Keratinocyte (primary cell): ENCODE data around the gene OR2F2. TPM values are rescaled to one million over a fixed set of nuclear protein-coding genes. Genes with fewer than 3 reads are reported as not detected.

Experiments
- DNase-seq: peaks from one replicate; pipeline ENCODE4 v3.0.0-alpha.2; 2011; ENCODE audit warnings: low read depth, missing footprints, low spot score
- FAIRE-seq: peaks from 2 replicates; lab custom pipeline; 2011; peaks lifted over from hg19 to GRCh38; lab: Jason Lieb, UNC
- H2AFZ ChIP-seq: 2 replicates; pipeline ENCODE4 v1.6.0; 2012; ENCODE audit warnings: low read length, control low read depth, inconsistent platforms; ENCODE audit not compliant: control insufficient read depth
- H3K27ac ChIP-seq: 2 replicates; pipeline ENCODE4 v1.5.1; 2011; ENCODE audit warnings: low read length; ENCODE audit not compliant: control insufficient read depth, insufficient read depth
- H3K27me3 ChIP-seq: 3 replicates; pipeline ENCODE4 v1.6.0; 2011; ENCODE audit warnings: low read length; ENCODE audit not compliant: control insufficient read depth, insufficient read depth; ENCODE audit errors: extremely low read depth
- H3K36me3 ChIP-seq, 2 experiments: 2 replicates in 1 of 2; 3 replicates in 1 of 2; pipeline ENCODE4 v1.5.1; 2011; ENCODE audit warnings: low read length in 2 of 2, mild to moderate bottlenecking in 1 of 2; ENCODE audit not compliant: control insufficient read depth in 2 of 2, insufficient read depth in 2 of 2; ENCODE audit errors: extremely low read depth in 1 of 2
- H3K4me1 ChIP-seq: 3 replicates; pipeline ENCODE4 v1.5.1; 2011; ENCODE audit warnings: low read length; ENCODE audit not compliant: control insufficient read depth, insufficient read depth; ENCODE audit errors: extremely low read depth
- H3K4me2 ChIP-seq: 3 replicates; pipeline ENCODE4 v1.6.0; 2011; ENCODE audit warnings: low read depth, low read length; ENCODE audit not compliant: control insufficient read depth, insufficient read depth; ENCODE audit errors: extremely low read depth
- H3K4me3 ChIP-seq, 3 experiments: fragments of 200-600 bp in 1 of 3; sonication (generic) in 1 of 3; 2 replicates in 2 of 3; 3 replicates in 1 of 3; pipeline ENCODE4 v1.5.1; 2011 to 2016; ENCODE audit warnings: low read length in 3 of 3, mild to moderate bottlenecking in 3 of 3, control low read depth in 2 of 3, inconsistent platforms in 1 of 3, low read depth in 1 of 3, mixed read lengths in 1 of 3, mixed run types in 1 of 3, moderate library complexity in 1 of 3; ENCODE audit not compliant: control insufficient read depth in 2 of 3, insufficient read depth in 2 of 3; ENCODE audit errors: extremely low read depth in 1 of 3
- H3K79me2 ChIP-seq: 2 replicates; pipeline ENCODE4 v1.6.0; 2012; ENCODE audit warnings: low read length; ENCODE audit not compliant: control insufficient read depth, insufficient read depth
- H3K9ac ChIP-seq: 3 replicates; pipeline ENCODE4 v1.6.0; 2011; ENCODE audit warnings: low read length; ENCODE audit not compliant: control insufficient read depth, insufficient read depth; ENCODE audit errors: extremely low read depth
- H3K9me1 ChIP-seq: 3 replicates; pipeline ENCODE4 v1.6.0; 2011; ENCODE audit warnings: low read length; ENCODE audit not compliant: control insufficient read depth, insufficient read depth; ENCODE audit errors: extremely low read depth
- H3K9me3 ChIP-seq: 2 replicates; pipeline ENCODE4 v1.5.1; 2012; ENCODE audit warnings: low read depth, low read length; ENCODE audit not compliant: control insufficient read depth
- H4K20me1 ChIP-seq: 3 replicates; pipeline ENCODE4 v1.6.0; 2011; ENCODE audit warnings: low read length; ENCODE audit not compliant: control insufficient read depth, insufficient read depth; ENCODE audit errors: extremely low read depth
- EZH2 ChIP-seq: IDR thresholded peaks from one replicate; pipeline ENCODE4 v1.6.1; 2012; ENCODE audit warnings: inconsistent platforms, mild to moderate bottlenecking, low read length, moderate library complexity
- dilution Hi-C: fragments of 300-500 bp; cut with MboI; formaldehyde crosslinking; loops from one replicate; pipeline ENCODE4 v1.7.0; 2020; ENCODE audit warnings: low sequenced_read_pairs; ENCODE audit not compliant: extremely low pct_ligation_motif_present
- polyA plus RNA-seq, 5 experiments: library from polyadenylated mRNA; depleted of rRNA in 3 of 5; stranded (reverse) in 3 of 5; stranded (forward) in 1 of 5; unstranded in 1 of 5; fragments of >200 nt; gene quantifications; 1 replicate in 1 of 5; 2 replicates in 3 of 5; 3 replicates in 1 of 5; pipeline versions ENCODE4 v1.2.1 to v1.2.3, GENCODE V29; 2011 to 2012; ENCODE audit warnings: missing spikeins in 2 of 5, low read depth in 1 of 5, low replicate concordance in 1 of 5
- TF ChIP-seq, protein P1 (sequence below), 3 experiments: IDR thresholded peaks in 1 of 3; conservative IDR thresholded peaks in 1 of 3; optimal IDR thresholded peaks in 1 of 3; 2 replicates in 2 of 3; 3 replicates in 1 of 3; pipeline versions ENCODE3 to v1.5.1; 2011; ENCODE audit warnings: low read length in 3 of 3, mild to moderate bottlenecking in 3 of 3, moderate library complexity in 2 of 3, control low read depth in 1 of 3, inconsistent platforms in 1 of 3; ENCODE audit not compliant: insufficient read depth in 2 of 3; ENCODE audit errors: extremely low read depth in 1 of 3

OR2F2 gene
- polyA plus RNA-seq, 1 donor (not counting 4 experiments of a cell fraction or from before 2014, with no cell fraction given) = not detected

DNA sequence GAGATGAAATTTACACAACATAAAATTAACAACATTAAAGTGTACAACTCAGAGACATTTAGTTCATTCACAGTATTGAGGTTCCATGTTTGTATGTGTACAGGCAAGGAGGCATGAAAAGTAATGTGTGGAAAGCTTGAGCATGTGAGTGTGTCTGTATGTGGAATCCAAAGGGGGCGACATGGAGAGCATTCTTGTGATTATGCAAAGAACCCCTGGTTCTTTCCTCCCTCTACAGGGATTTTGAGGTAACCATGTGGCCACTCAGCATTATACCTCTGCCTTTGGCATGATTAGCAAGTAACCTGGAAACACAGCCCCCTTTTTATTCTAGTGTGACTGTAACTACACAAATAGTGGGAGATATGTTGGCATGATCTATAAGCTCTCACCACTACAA lies 40.6 kb downstream of the OR2F2 start:
- dilution Hi-C loops = no loop called here
- Histone ChIP-seq H3K4me1 (peaks cover 8% of the 10 kb centered on the region), H2AFZ (no peak overlapping the region), H3K9me3 (no peaks in the 10 kb centered on the region), H3K27ac (no peak overlapping the region), H3K79me2 (no peaks in the 10 kb centered on the region), H3K4me3 (no peak overlapping the region), H3K36me3 (no peaks in the 10 kb centered on the region), H4K20me1 (no peaks in the 10 kb centered on the region), H3K9ac (no peak overlapping the region), H3K27me3 (no peaks in the 10 kb centered on the region), H3K9me1 (no peaks in the 10 kb centered on the region), H3K4me2 (no peak overlapping the region)
- no peak for TF ChIP-seq EZH2
- TF ChIP-seq, protein P1, sequence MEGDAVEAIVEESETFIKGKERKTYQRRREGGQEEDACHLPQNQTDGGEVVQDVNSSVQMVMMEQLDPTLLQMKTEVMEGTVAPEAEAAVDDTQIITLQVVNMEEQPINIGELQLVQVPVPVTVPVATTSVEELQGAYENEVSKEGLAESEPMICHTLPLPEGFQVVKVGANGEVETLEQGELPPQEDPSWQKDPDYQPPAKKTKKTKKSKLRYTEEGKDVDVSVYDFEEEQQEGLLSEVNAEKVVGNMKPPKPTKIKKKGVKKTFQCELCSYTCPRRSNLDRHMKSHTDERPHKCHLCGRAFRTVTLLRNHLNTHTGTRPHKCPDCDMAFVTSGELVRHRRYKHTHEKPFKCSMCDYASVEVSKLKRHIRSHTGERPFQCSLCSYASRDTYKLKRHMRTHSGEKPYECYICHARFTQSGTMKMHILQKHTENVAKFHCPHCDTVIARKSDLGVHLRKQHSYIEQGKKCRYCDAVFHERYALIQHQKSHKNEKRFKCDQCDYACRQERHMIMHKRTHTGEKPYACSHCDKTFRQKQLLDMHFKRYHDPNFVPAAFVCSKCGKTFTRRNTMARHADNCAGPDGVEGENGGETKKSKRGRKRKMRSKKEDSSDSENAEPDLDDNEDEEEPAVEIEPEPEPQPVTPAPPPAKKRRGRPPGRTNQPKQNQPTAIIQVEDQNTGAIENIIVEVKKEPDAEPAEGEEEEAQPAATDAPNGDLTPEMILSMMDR (optimal IDR thresholded peaks at IDR 0.05 in 1 of 3, IDR thresholded peaks at IDR 0.05 in 1 of 3, conservative IDR thresholded peaks at IDR 0.05 in 1 of 3; ENCODE audit: extremely low read depth in 1 of 3, insufficient read depth in 2 of 3, low read length in 3 of 3) = peak in 1 of 3 experiments; percentile 15
- no peak for DNase-seq
- no peak for FAIRE-seq

DNA sequence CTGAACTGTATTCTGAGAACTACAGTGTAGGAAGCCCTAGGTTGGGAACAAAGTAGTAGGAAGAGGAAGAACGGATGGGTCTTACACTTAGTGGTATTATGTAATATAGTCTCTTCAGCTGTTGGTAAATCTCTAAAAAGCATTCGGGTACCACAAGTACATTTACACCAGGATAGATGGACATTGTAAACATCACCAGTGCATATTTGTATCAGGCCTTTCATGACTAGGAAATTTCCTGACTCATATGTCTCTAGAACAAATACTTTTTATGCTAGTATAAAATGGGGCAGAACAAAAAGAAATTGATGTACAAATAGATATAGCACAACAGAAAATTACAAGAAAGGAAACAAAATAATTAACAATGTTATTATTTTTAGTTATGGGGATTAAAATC lies 43.6 kb downstream of the OR2F2 start:
- TF ChIP-seq, protein P1 (optimal IDR thresholded peaks at IDR 0.05 in 1 of 3, IDR thresholded peaks at IDR 0.05 in 1 of 3, conservative IDR thresholded peaks at IDR 0.05 in 1 of 3; ENCODE audit: extremely low read depth in 1 of 3, insufficient read depth in 2 of 3, low read length in 3 of 3) = no peak
- no peak for TF ChIP-seq EZH2
- Histone ChIP-seq H3K9ac (no peak overlapping the region), H4K20me1 (no peaks in the 10 kb centered on the region), H3K79me2 (no peaks in the 10 kb centered on the region), H3K36me3 (no peaks in the 10 kb centered on the region), H2AFZ (no peak overlapping the region), H3K9me3 (no peaks in the 10 kb centered on the region), H3K4me3 (no peak overlapping the region), H3K4me2 (no peak overlapping the region), H3K9me1 (no peaks in the 10 kb centered on the region), H3K27me3 (no peaks in the 10 kb centered on the region), H3K4me1 (peaks cover 8% of the 10 kb centered on the region), H3K27ac (no peak overlapping the region)
- DNase-seq = no peak
- dilution Hi-C loops = no loop called here
- FAIRE-seq = no peak
